Right atrium auricular region (tissue), 2 donors: Measurements from ENCODE around the gene PRSS23. TPM values are rescaled to one million over a fixed set of nuclear protein-coding genes. Genes with fewer than 3 reads are reported as not detected.
A peak's percentile ranks its signal among the peaks of the same experiment; 100 is the strongest.
"Not testable (repeated sequence)": the region's sequence is repeated elsewhere in the genome, so short reads cannot be mapped to it uniquely, and the experiment has no call there.

ENCODE experiments used
- DNase-seq: peaks from one replicate; pipeline ENCODE4 v3.0.0-alpha.2; 2019; ENCODE audit warnings: low spot score
- H3K27ac ChIP-seq, 2 donors: fragments of 200-600 bp; sonication (generic); 1 replicate in 1 of 2; 2 replicates in 1 of 2; pipeline ENCODE4 v1.5.1; 2016 to 2019
- H3K27me3 ChIP-seq, 2 donors: fragments of 200-600 bp; sonication (generic); one replicate each; pipeline versions ENCODE4 v1.5.1 to v1.6.0; 2017 to 2019
- H3K36me3 ChIP-seq: fragments of 200-600 bp; sonication (generic); one replicate; pipeline ENCODE4 v1.5.1; 2016
- H3K4me1 ChIP-seq, 2 donors: fragments of 200-600 bp; sonication (generic); one replicate each; pipeline versions ENCODE4 v1.5.1 to v1.6.0; 2017 to 2019
- H3K4me3 ChIP-seq, 2 donors: fragments of 200-600 bp; sonication (generic); 1 replicate in 1 of 2; 2 replicates in 1 of 2; pipeline ENCODE4 v1.5.1; 2017 to 2019; ENCODE audit warnings: mild to moderate bottlenecking in 1 of 2, moderate library complexity in 1 of 2
- H3K9me3 ChIP-seq, 2 donors: fragments of 200-600 bp; sonication (generic); one replicate each; pipeline ENCODE4 v1.5.1; 2019
- CTCF ChIP-seq, 2 donors: fragments of 200-600 bp; sonication (generic); IDR thresholded peaks; one replicate each; pipeline ENCODE4 v1.5.1; 2019; ENCODE audit warnings: antibody characterized with exemption in 2 of 2
- total RNA-seq, 2 donors: library from RNA; depleted of rRNA; stranded (reverse); fragments of >200 nt; gene quantifications; one replicate each; pipeline ENCODE4 v1.1.0, GENCODE V29; 2016

PRSS23 gene
- total RNA-seq, 2 donors from 2014 or later: 22.1 to 41.4 TPM

GRCh38 chr11:86814775-86815174 is 14.4 kb downstream of the PRSS23 start:
- peaks cover 0 to 28% of the 10 kb centered on the region in 2 donors for H3K4me1 ChIP-seq

GRCh38 chr11:86815726-86816125 is 15.4 kb downstream of the PRSS23 start:
- H3K27ac ChIP-seq: peak overlapping the region; percentile 32 to 51
- DNase-seq: no peak
- H3K9me3 ChIP-seq: no peaks in the 10 kb centered on the region
- no peaks in the 10 kb centered on the region for H3K36me3 ChIP-seq
- H3K4me3 ChIP-seq: no peak overlapping the region
- peaks cover 0 to 28% of the 10 kb centered on the region in 2 donors for H3K4me1 ChIP-seq
- no peak for TF ChIP-seq CTCF (IDR thresholded peaks at IDR 0.05)
- H3K27me3 ChIP-seq: no peaks in the 10 kb centered on the region

More at GRCh38 chr11:86814775-86815174, 14.4 kb downstream of the PRSS23 start:
- no peak for DNase-seq
- Histone ChIP-seq H3K4me3 (no peak overlapping the region), H3K36me3 (no peaks in the 10 kb centered on the region), H3K27me3 (no peaks in the 10 kb centered on the region), H3K9me3 (no peaks in the 10 kb centered on the region), H3K27ac (peak overlapping the region; percentile 32 to 51)
- no peak for TF ChIP-seq CTCF (IDR thresholded peaks at IDR 0.05)

GRCh38 chr11:86816251-86816726 is 15.9 kb downstream of the PRSS23 start:
- Histone ChIP-seq H3K4me3 (no peak overlapping the region), H3K27ac (peak overlapping the region; percentile 16 to 32), H3K4me1 (peaks cover 0 to 28% of the 10 kb centered on the region in 2 donors), H3K36me3 (no peaks in the 10 kb centered on the region), H3K27me3 (no peaks in the 10 kb centered on the region), H3K9me3 (no peaks in the 10 kb centered on the region)
- DNase-seq: no peak
- TF ChIP-seq CTCF (IDR thresholded peaks at IDR 0.05): no peak

GRCh38 chr11:86818462-86819192 is 18.3 kb downstream of the PRSS23 start:
- Histone ChIP-seq H3K4me3 (no peak overlapping the region), H3K9me3 (no peaks in the 10 kb centered on the region), H3K27ac (no peak overlapping the region), H3K36me3 (no peaks in the 10 kb centered on the region), H3K27me3 (no peaks in the 10 kb centered on the region), H3K4me1 (peaks cover 0 to 28% of the 10 kb centered on the region in 2 donors)
- DNase-seq: no peak
- peak; percentile 59 to 89 for TF ChIP-seq CTCF (IDR thresholded peaks at IDR 0.05)

- not testable (repeated sequence) for DNase-seq, H3K9me3 ChIP-seq, H3K27ac ChIP-seq, H3K36me3 ChIP-seq, H3K4me1 ChIP-seq, H3K27me3 ChIP-seq, H3K4me3 ChIP-seq
Measured at GRCh38 chr11:86824139-86824538, 23.8 kb downstream of the PRSS23 start.

- DNase-seq, H3K36me3 ChIP-seq, H3K27me3 ChIP-seq, H3K4me1 ChIP-seq, H3K27ac ChIP-seq, H3K4me3 ChIP-seq, H3K9me3 ChIP-seq: not testable (repeated sequence)
Measured at GRCh38 chr11:86834376-86834775, 34.0 kb downstream of the PRSS23 start.

- not testable (repeated sequence) for H3K4me3 ChIP-seq, H3K9me3 ChIP-seq, H3K27me3 ChIP-seq, DNase-seq, H3K4me1 ChIP-seq, H3K27ac ChIP-seq, H3K36me3 ChIP-seq
Measured at GRCh38 chr11:86844762-86845508, 44.6 kb downstream of the PRSS23 start.
